OCI-LY3 (cell line): ENCODE results near the gene ACOXL.

ENCODE experiments used
- H2AFZ ChIP-seq: fragments of 200-600, 300-600 bp; shearing (Covaris generic); 2 replicates; pipeline ENCODE4 v1.6.0; 2014; ENCODE audit warnings: antibody characterized with exemption, low read depth, low read length
- H3K27ac ChIP-seq: fragments of 200-600, 300-600 bp; sonication (generic); 2 replicates; pipeline ENCODE4 v1.5.1; 2014; ENCODE audit warnings: mild to moderate bottlenecking, low read length, moderate library complexity, mixed read lengths
- H3K27me3 ChIP-seq: fragments of 200-600, 300-600 bp; sonication (generic); 2 replicates; pipeline ENCODE4 v1.6.1; 2014; ENCODE audit warnings: low read depth, low read length, mixed read lengths
- H3K36me3 ChIP-seq: fragments of 200-600, 300-600 bp; sonication (generic); replicated peaks from 2 replicates; pipeline ENCODE3; 2014; ENCODE audit warnings: low read depth, low read length, mixed read lengths
- H3K4me1 ChIP-seq: fragments of 300-600, 200-600 bp; sonication (generic); 2 replicates; pipeline ENCODE4 v1.6.1; 2014; ENCODE audit warnings: low read length, mixed read lengths
- H3K4me2 ChIP-seq: fragments of 200-600, 300-600 bp; sonication (generic); 2 replicates; pipeline ENCODE4 v1.6.1; 2014; ENCODE audit warnings: low read length, mixed read lengths
- H3K4me3 ChIP-seq: fragments of 300-600, 200-600 bp; sonication (generic); 2 replicates; pipeline ENCODE4 v1.5.1; 2014; ENCODE audit warnings: antibody characterized with exemption, mild to moderate bottlenecking, low read length, moderate library complexity
- H3K79me2 ChIP-seq: fragments of 300-600, 200-600 bp; shearing (Covaris generic); 2 replicates; pipeline ENCODE4 v1.6.1; 2014; ENCODE audit warnings: mild to moderate bottlenecking, low read length, mixed read lengths
- H3K9ac ChIP-seq: fragments of 300-600, 200-600 bp; shearing (Covaris generic); 2 replicates; pipeline ENCODE4 v1.6.0; 2014; ENCODE audit warnings: mild to moderate bottlenecking, low read length, moderate library complexity
- H3K9me3 ChIP-seq: fragments of 200-600, 300-600 bp; shearing (Covaris generic); 2 replicates; pipeline ENCODE4 v1.6.1; 2014; ENCODE audit warnings: low read length, mixed read lengths; ENCODE audit not compliant: insufficient read depth
- H4K20me1 ChIP-seq: fragments of 200-600, 300-600 bp; sonication (generic); 2 replicates; pipeline ENCODE4 v1.6.1; 2016; ENCODE audit warnings: low read length, mixed read lengths; ENCODE audit not compliant: insufficient read depth
- CTCF ChIP-seq: fragments of 200-600, 300-600 bp; sonication (generic); IDR thresholded peaks from 2 replicates; pipeline ENCODE4 v1.5.1; 2014; ENCODE audit warnings: antibody characterized with exemption, low read length, low read depth
- EZH2phosphoT487 ChIP-seq: fragments of 200-600 bp; shearing (Covaris generic); IDR thresholded peaks from 2 replicates; pipeline ENCODE4 v1.6.1; 2018; ENCODE audit warnings: antibody characterized with exemption, mixed run types, low read depth

Gene ACOXL

DNA sequence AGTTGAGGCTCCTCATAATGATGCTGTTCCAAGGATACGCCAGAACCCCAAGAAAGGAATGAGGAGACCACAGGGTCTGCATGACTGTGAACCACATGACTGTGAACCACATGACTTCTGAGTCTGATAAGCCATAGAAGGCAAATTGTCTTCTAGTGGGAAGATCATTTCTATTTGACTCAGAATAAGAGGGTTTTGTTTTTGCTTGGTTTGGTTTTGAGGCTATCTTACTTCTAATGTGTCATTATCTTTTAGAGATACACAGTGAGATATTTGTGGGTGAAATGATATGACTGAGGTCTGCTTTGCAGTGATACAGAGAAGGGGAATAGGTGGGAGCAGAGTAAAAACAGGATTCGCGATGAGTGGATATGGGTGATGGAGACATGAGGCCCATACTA, 359.4 kb downstream of the ACOXL start:
- no peaks in the 10 kb centered on the region for H3K9me3 ChIP-seq
- H3K36me3 ChIP-seq: no peaks in the 10 kb centered on the region
- H3K9ac ChIP-seq: no peak overlapping the region
- 0 out of 2 replicates have a peak, but pooled peaks cover 2% of the 10 kb centered on the region for H4K20me1 ChIP-seq
- no peak overlapping the region for H3K4me2 ChIP-seq
- no peak for TF ChIP-seq EZH2phosphoT487
- TF ChIP-seq CTCF: no peak
- no peak overlapping the region for H3K4me3 ChIP-seq
- H3K4me1 ChIP-seq: no peaks in the 10 kb centered on the region
- H2AFZ ChIP-seq: no peak overlapping the region
- peaks cover 69% of the 10 kb centered on the region for H3K27me3 ChIP-seq
- no peaks in the 10 kb centered on the region for H3K79me2 ChIP-seq
- H3K27ac ChIP-seq: no peak overlapping the region

- Histone ChIP-seq H3K4me3 (no peak overlapping the region), H2AFZ (no peak overlapping the region), H3K9ac (no peak overlapping the region), H3K79me2 (no peaks in the 10 kb centered on the region), H3K4me1 (peaks cover 4% of the 10 kb centered on the region; the same call in 1 of the 2 replicates), H3K9me3 (no peaks in the 10 kb centered on the region), H4K20me1 (0 out of 2 replicates have a peak, but pooled peaks cover 2% of the 10 kb centered on the region), H3K27ac (no peak overlapping the region), H3K4me2 (no peak overlapping the region), H3K36me3 (no peaks in the 10 kb centered on the region), H3K27me3 (peaks cover 75% of the 10 kb centered on the region)
- TF ChIP-seq CTCF: no peak
- TF ChIP-seq EZH2phosphoT487: no peak
Observed at GRCh38 chr2:111094691-111095090, 362.3 kb downstream of the ACOXL start.

GRCh38 chr2:111095434-111095833, 363.1 kb downstream of the ACOXL start:
- Histone ChIP-seq H3K4me3 (no peak overlapping the region), H3K36me3 (no peaks in the 10 kb centered on the region), H3K9ac (no peak overlapping the region), H3K27ac (no peak overlapping the region), H3K27me3 (peaks cover 75% of the 10 kb centered on the region), H3K9me3 (no peaks in the 10 kb centered on the region), H3K79me2 (no peaks in the 10 kb centered on the region), H4K20me1 (0 out of 2 replicates have a peak, but pooled peaks cover under 1% of the 10 kb centered on the region), H2AFZ (no peak overlapping the region), H3K4me1 (peaks cover 12% of the 10 kb centered on the region), H3K4me2 (no peak overlapping the region)
- TF ChIP-seq CTCF (no peak), EZH2phosphoT487 (no peak)

- no peak for TF ChIP-seq EZH2phosphoT487
- TF ChIP-seq CTCF: no peak
- Histone ChIP-seq H3K79me2 (no peaks in the 10 kb centered on the region), H3K27ac (no peak overlapping the region), H3K36me3 (no peaks in the 10 kb centered on the region), H3K27me3 (peaks cover 81% of the 10 kb centered on the region), H3K4me1 (peaks cover 24% of the 10 kb centered on the region), H3K9ac (no peak overlapping the region), H2AFZ (no peak overlapping the region), H3K9me3 (no peaks in the 10 kb centered on the region), H3K4me3 (no peak overlapping the region), H3K4me2 (no peak overlapping the region), H4K20me1 (0 out of 2 replicates have a peak, but pooled peaks cover 3% of the 10 kb centered on the region)
Observed at GRCh38 chr2:111099402-111099801, 367.0 kb downstream of the ACOXL start.
